H1 (cell line): Measurements from ENCODE around the gene TAF10. TPM values are rescaled to one million over a fixed set of nuclear protein-coding genes. Genes with fewer than 3 reads are reported as not detected.

Experiments used
- CTCF ChIA-PET: fragments of 300-600 bp; sonication (Branson Sonifier 250); formaldehyde crosslinking; loops from one replicate; lab custom pipeline; 2021; ENCODE audit not compliant: partially characterized antibody; lab: Charles Lee
- POLR2A ChIA-PET: fragments of 300-600 bp; sonication (Branson Sonifier 250); formaldehyde crosslinking; loops from one replicate; lab custom pipeline; 2021; ENCODE audit warnings: inconsistent platforms; ENCODE audit not compliant: partially characterized antibody; lab: Charles Lee
- DNase-seq, 2 experiments: peaks; one replicate each; pipeline versions ENCODE4 v3.0.0 to v3.0.0-alpha.2; 2010 to 2022; ENCODE audit warnings: low spot score in 2 of 2, low read depth in 1 of 2, mixed read lengths in 1 of 2
- FAIRE-seq: peaks from 2 replicates; lab custom pipeline; 2011; peaks lifted over from hg19 to GRCh38; lab: Jason Lieb, UNC
- H2AFZ ChIP-seq: 2 replicates; pipeline ENCODE4 v1.8.1; 2012; ENCODE audit warnings: low read length, inconsistent platforms
- H2AK5ac ChIP-seq: 2 replicates; pipeline ENCODE4 v1.6.1; 2013; ENCODE audit warnings: low read depth, low read length
- H2BK120ac ChIP-seq: replicated peaks from 2 replicates; pipeline ENCODE3; 2013; ENCODE audit warnings: low read depth, low read length, inconsistent platforms
- H2BK12ac ChIP-seq: 2 replicates; pipeline ENCODE4 v1.6.1; 2013; ENCODE audit warnings: low read depth, low read length
- H2BK15ac ChIP-seq: 2 replicates; pipeline ENCODE4 v1.6.1; 2013; ENCODE audit warnings: low read length
- H2BK20ac ChIP-seq: 2 replicates; pipeline ENCODE4 v1.6.1; 2013; ENCODE audit warnings: low read length
- H2BK5ac ChIP-seq: 2 replicates; pipeline ENCODE4 v1.6.1; 2013; ENCODE audit warnings: low read depth, low read length
- H3K14ac ChIP-seq: 2 replicates; pipeline ENCODE4 v1.6.1; 2013; ENCODE audit warnings: inconsistent platforms; ENCODE audit not compliant: insufficient read length
- H3K18ac ChIP-seq: 2 replicates; pipeline ENCODE4 v1.6.1; 2013; ENCODE audit warnings: low read length; ENCODE audit errors: extremely low read depth
- H3K23ac ChIP-seq: 2 replicates; pipeline ENCODE4 v1.6.1; 2013; ENCODE audit warnings: inconsistent platforms; ENCODE audit not compliant: insufficient read length
- H3K23me2 ChIP-seq: 2 replicates; pipeline ENCODE4 v1.6.1; 2013; ENCODE audit warnings: low read depth, low read length
- H3K27ac ChIP-seq: 2 replicates; pipeline ENCODE4 v1.6.1; 2011; ENCODE audit warnings: low read depth, low read length, inconsistent platforms
- H3K27me3 ChIP-seq, 4 experiments: replicated peaks in 1 of 4; 1 replicate in 1 of 4; 2 replicates in 3 of 4; pipeline versions ENCODE4 v1.6.1 to v1.8.1; 2011 to 2013; ENCODE audit warnings: low read length in 3 of 4, mild to moderate bottlenecking in 3 of 4, inconsistent platforms in 2 of 4, mixed read lengths in 2 of 4, moderate library complexity in 1 of 4; ENCODE audit not compliant: control insufficient read depth in 3 of 4, insufficient read depth in 3 of 4; ENCODE audit errors: extremely low read depth in 1 of 4
- H3K36me3 ChIP-seq, 4 experiments: 2 replicates each; pipeline versions ENCODE4 v1.6.1 to v1.8.1; 2011 to 2013; ENCODE audit warnings: mild to moderate bottlenecking in 4 of 4, low read length in 3 of 4, moderate library complexity in 2 of 4, control low read depth in 1 of 4, inconsistent platforms in 1 of 4; ENCODE audit not compliant: insufficient read depth in 4 of 4, control insufficient read depth in 2 of 4
- H3K4ac ChIP-seq: replicated peaks from 2 replicates; pipeline ENCODE3; 2013; ENCODE audit warnings: low read length, low read depth, mixed read lengths, inconsistent platforms; ENCODE audit not compliant: insufficient read length
- H3K4me1 ChIP-seq, 4 experiments: replicated peaks in 1 of 4; 1 replicate in 1 of 4; 2 replicates in 3 of 4; pipeline versions ENCODE4 v1.6.1 to v1.8.1; 2011 to 2013; ENCODE audit warnings: low read length in 3 of 4, inconsistent platforms in 2 of 4, mixed read lengths in 1 of 4; ENCODE audit not compliant: insufficient read depth in 4 of 4, control insufficient read depth in 3 of 4
- H3K4me2 ChIP-seq, 2 experiments: 2 replicates each; pipeline versions ENCODE4 v1.6.1 to v1.8.1; 2011 to 2013; ENCODE audit warnings: low read depth in 2 of 2, low read length in 2 of 2, control low read depth in 1 of 2, inconsistent platforms in 1 of 2, mild to moderate bottlenecking in 1 of 2; ENCODE audit not compliant: insufficient read depth in 1 of 2
- H3K4me3 ChIP-seq, 4 experiments: fragments of 200-600, 300-600 bp in 1 of 4; sonication (generic), shearing (Covaris generic), sonication (Bioruptor Twin) in 1 of 4; 2 replicates each; pipeline versions ENCODE4 v1.5.1 to v1.8.1; 2011 to 2016; ENCODE audit warnings: low read length in 4 of 4, low read depth in 3 of 4, control low read depth in 2 of 4, inconsistent platforms in 2 of 4, mild to moderate bottlenecking in 2 of 4, mixed read lengths in 1 of 4, moderate library complexity in 1 of 4; ENCODE audit not compliant: insufficient read depth in 2 of 4; ENCODE audit errors: extremely low read depth in 1 of 4
- H3K56ac ChIP-seq: replicated peaks from 2 replicates; pipeline ENCODE3; 2013; ENCODE audit warnings: low read depth, mild to moderate bottlenecking, mixed read lengths, low read length, inconsistent platforms; ENCODE audit not compliant: insufficient read length
- H3K79me1 ChIP-seq: 2 replicates; pipeline ENCODE4 v1.6.1; 2013; ENCODE audit warnings: low read depth, low read length, control low read depth
- H3K79me2 ChIP-seq, 2 experiments: 2 replicates each; pipeline versions ENCODE4 v1.6.1 to v1.8.1; 2012 to 2013; ENCODE audit warnings: low read length in 2 of 2, mild to moderate bottlenecking in 2 of 2, inconsistent platforms in 1 of 2; ENCODE audit not compliant: insufficient read depth in 2 of 2, control insufficient read depth in 1 of 2
- H3K9ac ChIP-seq, 4 experiments: replicated peaks in 1 of 4; 1 replicate in 1 of 4; 2 replicates in 3 of 4; pipeline versions ENCODE4 v1.6.1 to v1.8.1; 2011 to 2013; ENCODE audit warnings: low read depth in 3 of 4, low read length in 3 of 4, control low read depth in 2 of 4, mild to moderate bottlenecking in 2 of 4, moderate library complexity in 2 of 4, inconsistent platforms in 1 of 4; ENCODE audit errors: extremely low read depth in 1 of 4
- H3K9me3 ChIP-seq, 2 experiments: 2 replicates each; pipeline versions ENCODE4 v1.6.1 to v1.8.1; 2012 to 2013; ENCODE audit warnings: mild to moderate bottlenecking in 2 of 2, moderate library complexity in 2 of 2, control low read depth in 1 of 2, inconsistent platforms in 1 of 2, low read depth in 1 of 2, low read length in 1 of 2, mixed read lengths in 1 of 2; ENCODE audit not compliant: insufficient read depth in 2 of 2
- H4K20me1 ChIP-seq, 2 experiments: replicated peaks in 1 of 2; 2 replicates each; pipeline versions ENCODE3 to v1.8.1; 2011 to 2013; ENCODE audit warnings: inconsistent platforms in 2 of 2, low read length in 2 of 2, mild to moderate bottlenecking in 1 of 2; ENCODE audit not compliant: insufficient read depth in 2 of 2, control insufficient read depth in 1 of 2
- H4K5ac ChIP-seq: 2 replicates; pipeline ENCODE4 v1.6.1; 2013; ENCODE audit warnings: low read length, low read depth, mixed read lengths, inconsistent platforms; ENCODE audit not compliant: insufficient read length
- H4K8ac ChIP-seq: 2 replicates; pipeline ENCODE4 v1.8.0; 2013; ENCODE audit warnings: mild to moderate bottlenecking, moderate library complexity, low read length, inconsistent platforms; ENCODE audit not compliant: insufficient read depth; ENCODE audit errors: extremely low read depth
- H4K91ac ChIP-seq: replicated peaks from 2 replicates; pipeline ENCODE3; 2013; ENCODE audit warnings: low read length, mixed read lengths, inconsistent platforms; ENCODE audit not compliant: insufficient read length
- HDAC6 ChIP-seq: IDR thresholded peaks from one replicate; pipeline ENCODE4 v1.7.1; 2012; ENCODE audit warnings: low read depth, mild to moderate bottlenecking, inconsistent platforms, low read length, moderate library complexity
- PHF8 ChIP-seq: fragments of 200-600 bp; sonication (generic); conservative IDR thresholded peaks from 2 replicates; pipeline ENCODE4 v1.7.1; 2012; ENCODE audit warnings: low read depth, mild to moderate bottlenecking, inconsistent platforms, low read length, moderate library complexity
- POLR2A ChIP-seq, 2 experiments: IDR thresholded peaks; 1 replicate in 1 of 2; 2 replicates in 1 of 2; pipeline ENCODE4 v1.6.1; 2011; ENCODE audit warnings: low read depth in 2 of 2, low read length in 2 of 2, mild to moderate bottlenecking in 2 of 2; ENCODE audit errors: control extremely low read depth in 1 of 2
- ZNF274 ChIP-seq: IDR thresholded peaks from 2 replicates; pipeline ENCODE4 v1.7.0; 2012; ENCODE audit warnings: low read length, borderline replicate concordance; ENCODE audit errors: extremely low read depth
- polyA plus RNA-seq, 7 experiments: library from polyadenylated mRNA; depleted of rRNA in 3 of 7; stranded (reverse) in 5 of 7; unstranded in 2 of 7; fragments of >200 nt in 5 of 7; fragments of 200-250 nt in 2 of 7; gene quantifications; 1 replicate in 5 of 7; 2 replicates in 1 of 7; 4 replicates in 1 of 7; pipeline versions ENCODE4 v1.2.1 to v1.2.3, GENCODE V29; 2011 to 2013; ENCODE audit warnings: missing spikeins in 2 of 7, mixed read lengths in 2 of 7
- total RNA-seq: library from RNA; stranded (reverse); fragmentation: NEBNext Ultra II Directional; extraction: Animal tissue kit (Norgen Biotek cat#: 25700); gene quantifications from 2 replicates; pipeline ENCODE4 v1.2.1, GENCODE V29; 2021

The TAF10 gene
- total and polyA plus RNA-seq, 2 of the 8 experiments (the other 6 are each of a cell fraction or from before 2014, with no cell fraction given), result 128 to 213 TPM

- H4K5ac ChIP-seq, result no peak overlapping the region
- H3K23ac ChIP-seq, result no peak overlapping the region
- no peak overlapping the region for H2BK5ac ChIP-seq
- DNase-seq (no peak), FAIRE-seq (no peak)
- no peak overlapping the region for H2BK120ac ChIP-seq
- no peak overlapping the region for H3K18ac ChIP-seq
- no peak overlapping the region for H3K4me3 ChIP-seq
- no peak overlapping the region for H2BK15ac ChIP-seq
- peaks cover 3 to 13% (median 5%) of the 10 kb centered on the region in 4 experiments; a peak in 6 of 7 replicates for H3K4me1 ChIP-seq
- peaks cover 0 to 3% of the 10 kb centered on the region in 2 experiments for H4K20me1 ChIP-seq
- no peak for TF ChIP-seq HDAC6
- no peak for TF ChIP-seq POLR2A (IDR thresholded peaks at IDR 0.05; ENCODE audit: control extremely low read depth in 1 of 2, low read depth in 2 of 2, low read length in 2 of 2)
- TF ChIP-seq PHF8, result no peak
- TF ChIP-seq ZNF274, result no peak
- no peak overlapping the region for H3K14ac ChIP-seq
- no peaks in the 10 kb centered on the region for H3K36me3 ChIP-seq
- H3K4ac ChIP-seq, result no peak overlapping the region
- no peak overlapping the region for H4K8ac ChIP-seq
- no peak overlapping the region for H3K9ac ChIP-seq
- no peaks in the 10 kb centered on the region for H3K79me2 ChIP-seq
- no peak overlapping the region for H3K4me2 ChIP-seq
- peaks cover 1% of the 10 kb centered on the region for H3K23me2 ChIP-seq
- H2BK20ac ChIP-seq, result no peak overlapping the region
- H3K27ac ChIP-seq, result no peak overlapping the region
- no peak overlapping the region for H2BK12ac ChIP-seq
- no peak overlapping the region for H4K91ac ChIP-seq
- no peak overlapping the region for H3K56ac ChIP-seq
- H3K79me1 ChIP-seq, result no peaks in the 10 kb centered on the region
- ChIA-PET POLR2A (interaction anchor here (1.2 to 2.9 kb wide), 3 partner anchors 9 to 38 kb away, joined by 3 to 15 read pairs (median 12); partner anchors contain the start of genes MRPL17 and TAF10), CTCF (interaction anchor here (0.9 to 3.6 kb wide), 5 partner anchors 11 to 85 kb away, joined by 3 to 10 read pairs (median 8); no protein-coding TSS in a partner anchor)
- H2AK5ac ChIP-seq, result no peak overlapping the region; the same call in 1 of the 2 replicates
- no peaks in the 10 kb centered on the region for H3K9me3 ChIP-seq
- peaks cover 0 to 18% (median 14%) of the 10 kb centered on the region in 4 experiments; a peak in 6 of 7 replicates for H3K27me3 ChIP-seq
- no peak overlapping the region for H2AFZ ChIP-seq
Measured at GRCh38 chr11:6650104-6650503, 38.1 kb upstream of the TAF10 start.
